Neuron (in vitro differentiated cells): ENCODE measurements around the gene ANK3.

ENCODE experiments used
- H2AFZ ChIP-seq: one replicate; pipeline ENCODE4 v1.6.1; 2013; ENCODE audit warnings: low read depth, mild to moderate bottlenecking, inconsistent platforms, low read length, moderate library complexity
- H3K27me3 ChIP-seq: one replicate; pipeline ENCODE4 v1.6.1; 2013; ENCODE audit warnings: low read length; ENCODE audit not compliant: insufficient read depth
- H3K36me3 ChIP-seq: one replicate; pipeline ENCODE4 v1.6.1; 2013; ENCODE audit warnings: low read length; ENCODE audit not compliant: insufficient read depth
- H3K4me1 ChIP-seq: one replicate; pipeline ENCODE4 v1.6.1; 2013; ENCODE audit warnings: low read length; ENCODE audit not compliant: insufficient read depth
- H3K4me3 ChIP-seq: 2 replicates; pipeline ENCODE4 v1.5.1; 2013; ENCODE audit warnings: mild to moderate bottlenecking, low read length, moderate library complexity
- H3K9me3 ChIP-seq: one replicate; pipeline ENCODE4 v1.6.1; 2013; ENCODE audit warnings: low read length

The ANK3 gene

DNA sequence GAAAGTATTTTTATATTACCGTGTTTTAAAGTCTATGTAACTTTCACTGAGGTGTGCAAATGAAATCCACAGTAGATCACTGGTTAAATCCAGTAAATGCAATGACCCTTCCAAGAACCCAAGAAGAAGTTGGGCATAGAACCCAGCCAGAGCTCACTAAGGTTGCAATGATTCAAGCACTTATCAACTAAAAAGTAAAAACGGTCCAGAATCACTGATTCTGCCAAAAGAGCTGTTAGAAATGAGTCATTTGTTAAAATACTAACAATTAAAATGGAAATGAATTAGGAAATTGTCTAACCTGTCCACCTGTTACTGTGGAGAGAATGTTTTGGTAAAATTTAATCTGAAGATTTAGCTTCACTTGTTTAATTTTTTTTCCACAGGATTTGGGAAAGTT is 74.4 kb downstream of the ANK3 start:
- Histone ChIP-seq H3K4me1 (peaks cover 10% of the 10 kb centered on the region), H3K4me3 (no peak overlapping the region), H3K36me3 (no peaks in the 10 kb centered on the region), H3K27me3 (no peaks in the 10 kb centered on the region), H3K9me3 (no peaks in the 10 kb centered on the region), H2AFZ (no peak overlapping the region)

DNA sequence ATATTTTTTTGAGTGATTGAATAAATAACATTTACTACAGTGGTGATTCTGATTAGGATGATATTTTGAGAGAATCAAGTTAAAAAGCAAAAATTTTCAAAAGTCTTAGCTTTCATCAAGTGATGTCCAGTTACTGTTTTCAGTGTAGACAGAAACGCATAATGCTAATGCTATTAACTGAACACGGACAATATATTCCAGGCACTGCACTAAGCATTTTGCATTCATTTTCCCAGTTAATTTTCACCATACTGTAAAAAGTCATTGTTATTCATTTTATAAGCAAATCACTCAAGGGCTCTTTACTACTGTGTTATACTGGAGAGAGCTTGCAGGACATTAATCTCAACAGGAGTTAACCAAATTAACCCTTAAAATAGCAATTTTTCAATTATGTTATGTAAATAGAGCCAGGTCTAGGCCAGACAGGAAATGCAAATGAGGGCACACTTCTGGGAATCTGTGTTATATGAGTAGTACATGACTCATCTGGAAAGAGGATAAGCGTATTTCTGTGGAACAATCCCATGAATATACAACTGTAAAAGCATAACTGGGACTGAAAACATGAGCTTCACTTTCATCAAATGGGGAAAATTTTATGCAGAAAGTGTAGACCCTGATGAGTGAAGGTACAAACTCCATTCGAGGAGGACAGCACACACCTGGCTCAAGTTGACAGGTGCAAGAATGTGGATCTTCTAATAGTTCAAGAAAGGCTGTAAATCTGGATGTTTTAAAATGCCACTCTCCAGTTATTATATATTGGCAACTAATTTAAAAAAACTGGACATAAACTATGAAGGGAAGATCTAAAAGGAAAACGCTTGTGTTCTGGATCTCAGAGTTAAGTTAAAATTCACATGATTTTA is 75.4 kb downstream of the ANK3 start:
- H3K36me3 ChIP-seq, result no peaks in the 10 kb centered on the region

DNA sequence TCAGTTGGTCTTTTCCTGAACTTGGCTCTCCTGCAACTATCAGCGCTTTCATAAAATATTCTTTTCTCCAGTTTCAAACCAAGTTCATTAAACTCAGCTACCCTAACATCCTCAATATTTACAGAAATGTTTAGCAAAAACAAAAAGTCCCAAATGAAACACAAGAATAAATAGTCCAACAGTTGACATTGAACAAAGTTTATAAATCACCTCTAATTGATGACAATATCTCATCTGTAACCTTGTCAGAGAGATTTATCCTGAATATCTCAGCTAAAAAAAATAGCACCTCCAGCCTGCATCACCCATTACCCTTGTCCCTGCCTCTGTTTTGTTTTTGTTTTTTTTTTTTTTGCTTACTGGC is 76.1 kb downstream of the ANK3 start:
- Histone ChIP-seq H3K36me3 (no peaks in the 10 kb centered on the region), H3K4me1 (peaks cover 10% of the 10 kb centered on the region), H3K4me3 (no peak overlapping the region), H2AFZ (no peak overlapping the region), H3K9me3 (no peaks in the 10 kb centered on the region), H3K27me3 (no peaks in the 10 kb centered on the region)

More for the DNA sequence above, 75.4 kb downstream of the ANK3 start:
- Histone ChIP-seq H3K4me1 (peaks cover 10% of the 10 kb centered on the region), H2AFZ (no peak overlapping the region), H3K9me3 (no peaks in the 10 kb centered on the region), H3K27me3 (no peaks in the 10 kb centered on the region), H3K4me3 (no peak overlapping the region)

DNA sequence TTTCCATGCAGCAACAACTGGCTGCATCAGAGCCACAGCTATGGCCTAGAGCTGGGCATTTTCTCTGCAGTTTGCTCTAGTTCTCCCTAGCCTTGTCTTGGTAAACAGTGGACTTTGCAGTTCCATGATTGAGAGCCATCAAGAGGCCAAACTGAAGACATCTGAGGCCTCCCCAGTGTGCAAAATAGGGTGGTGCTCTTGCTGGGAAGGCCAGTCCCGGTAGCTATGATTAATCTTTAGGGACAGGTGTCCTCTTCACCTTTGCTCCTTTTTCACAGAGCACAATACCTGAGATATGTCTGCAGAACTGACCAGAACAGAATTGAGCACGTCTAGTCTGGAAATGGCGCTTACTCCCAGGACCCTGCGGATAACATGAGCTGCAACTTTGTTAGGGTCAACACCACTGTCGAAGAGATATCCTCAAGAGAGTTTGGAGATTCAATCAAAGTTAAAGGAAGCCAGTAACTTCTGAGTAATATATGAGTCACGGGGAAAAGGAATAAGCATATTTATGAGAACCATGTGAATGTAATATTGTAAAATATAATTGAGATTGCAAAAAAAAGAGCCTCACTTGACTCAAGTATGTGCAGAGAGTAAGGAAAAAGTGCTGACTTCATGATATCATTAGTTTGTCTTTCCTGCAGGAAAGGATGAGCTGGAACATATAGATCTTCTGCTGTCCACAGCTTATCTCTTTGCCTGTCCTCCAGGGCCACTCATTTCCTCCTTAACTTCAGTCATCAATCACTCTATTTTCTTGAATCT is 76.7 kb downstream of the ANK3 start:
- Histone ChIP-seq H3K36me3 (no peaks in the 10 kb centered on the region), H2AFZ (no peak overlapping the region), H3K4me1 (peaks cover 10% of the 10 kb centered on the region), H3K4me3 (no peak overlapping the region), H3K9me3 (no peaks in the 10 kb centered on the region), H3K27me3 (no peaks in the 10 kb centered on the region)

DNA sequence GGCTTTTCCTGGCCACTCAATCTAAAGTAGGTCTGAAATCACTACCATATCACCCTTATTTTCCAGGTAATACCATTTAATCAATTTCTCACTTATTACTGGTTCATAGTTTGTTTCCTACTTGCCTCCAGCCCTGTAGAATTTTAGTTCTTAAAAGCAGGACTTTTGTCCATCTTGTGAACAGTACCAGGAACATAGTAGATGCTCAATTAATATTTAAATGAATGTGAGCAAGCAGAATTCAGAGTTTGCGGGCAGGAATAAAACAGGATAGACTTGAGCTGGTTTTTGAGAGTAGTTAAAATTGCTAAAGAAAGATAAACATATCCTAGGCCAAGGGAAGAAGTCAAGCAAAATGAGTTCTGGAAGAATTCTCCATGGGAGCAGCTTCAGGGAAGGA is 77.9 kb downstream of the ANK3 start:
- Histone ChIP-seq H3K9me3 (no peaks in the 10 kb centered on the region), H3K4me3 (no peak overlapping the region), H3K4me1 (peaks cover 10% of the 10 kb centered on the region), H3K36me3 (no peaks in the 10 kb centered on the region), H2AFZ (no peak overlapping the region), H3K27me3 (no peaks in the 10 kb centered on the region)

DNA sequence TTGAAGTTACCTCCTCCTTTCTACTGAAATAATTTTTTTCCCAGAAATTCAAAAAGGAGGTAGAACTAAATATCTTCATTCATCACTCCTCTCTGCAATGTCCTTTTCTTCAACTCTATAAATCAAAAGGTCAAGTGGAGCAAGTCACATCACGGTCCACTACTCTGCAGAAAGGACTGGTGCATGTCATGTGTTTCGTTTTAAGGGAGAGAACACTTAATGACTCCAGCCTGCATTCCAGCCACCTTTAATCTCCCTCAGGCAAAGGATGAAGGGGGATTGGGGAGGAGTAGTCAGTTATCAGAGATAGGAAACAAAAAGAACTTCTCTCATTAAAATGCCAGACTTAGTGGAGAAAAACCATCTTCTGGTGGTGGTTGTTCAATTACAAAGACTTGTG is 78.9 kb downstream of the ANK3 start:
- Histone ChIP-seq H3K9me3 (no peaks in the 10 kb centered on the region), H3K4me1 (peaks cover 10% of the 10 kb centered on the region), H3K27me3 (no peaks in the 10 kb centered on the region), H3K36me3 (no peaks in the 10 kb centered on the region), H3K4me3 (no peak overlapping the region), H2AFZ (no peak overlapping the region)

DNA sequence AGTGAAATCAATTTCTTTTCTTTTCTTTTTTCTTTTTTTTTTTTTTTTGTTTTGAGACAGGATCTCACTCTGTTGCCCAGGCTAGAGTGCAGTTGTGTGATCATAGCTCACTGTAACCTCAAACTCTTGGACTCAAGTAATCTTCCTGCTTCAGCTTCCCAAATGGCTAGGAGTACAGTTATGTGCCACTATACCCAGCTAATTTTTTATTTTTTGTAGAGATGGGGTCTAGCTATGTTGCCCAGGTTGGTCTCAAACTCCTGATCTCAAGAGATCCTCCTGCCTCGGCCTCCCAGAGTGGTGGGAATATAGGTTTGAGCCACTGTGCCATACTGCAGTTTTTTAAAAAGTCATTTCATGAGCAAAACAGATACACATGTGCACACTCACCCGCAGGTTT is 79.8 kb downstream of the ANK3 start:
- Histone ChIP-seq H3K9me3 (no peaks in the 10 kb centered on the region), H3K4me1 (peaks cover 10% of the 10 kb centered on the region), H3K36me3 (no peaks in the 10 kb centered on the region), H3K27me3 (no peaks in the 10 kb centered on the region), H2AFZ (no peak overlapping the region), H3K4me3 (no peak overlapping the region)

DNA sequence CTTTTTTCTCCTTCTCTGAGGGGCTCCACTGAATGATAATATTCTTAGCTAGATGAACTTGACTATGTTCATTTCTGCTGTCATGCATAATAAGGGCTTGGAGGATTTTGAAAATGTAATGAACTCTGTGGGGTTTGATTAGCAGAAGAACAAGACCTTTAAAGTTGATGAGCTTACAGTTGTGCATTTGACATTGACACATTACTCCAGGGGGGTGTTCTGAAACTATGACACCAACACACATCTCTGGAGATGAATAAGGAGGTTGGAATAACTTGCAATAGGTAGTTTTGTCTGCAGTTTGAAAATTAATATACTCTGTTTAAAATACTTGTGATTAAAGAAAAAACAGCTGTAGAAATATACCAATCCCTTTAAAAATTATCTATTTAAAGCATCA is 80.3 kb downstream of the ANK3 start:
- Histone ChIP-seq H3K36me3 (no peaks in the 10 kb centered on the region), H3K4me1 (peaks cover 7% of the 10 kb centered on the region)

DNA sequence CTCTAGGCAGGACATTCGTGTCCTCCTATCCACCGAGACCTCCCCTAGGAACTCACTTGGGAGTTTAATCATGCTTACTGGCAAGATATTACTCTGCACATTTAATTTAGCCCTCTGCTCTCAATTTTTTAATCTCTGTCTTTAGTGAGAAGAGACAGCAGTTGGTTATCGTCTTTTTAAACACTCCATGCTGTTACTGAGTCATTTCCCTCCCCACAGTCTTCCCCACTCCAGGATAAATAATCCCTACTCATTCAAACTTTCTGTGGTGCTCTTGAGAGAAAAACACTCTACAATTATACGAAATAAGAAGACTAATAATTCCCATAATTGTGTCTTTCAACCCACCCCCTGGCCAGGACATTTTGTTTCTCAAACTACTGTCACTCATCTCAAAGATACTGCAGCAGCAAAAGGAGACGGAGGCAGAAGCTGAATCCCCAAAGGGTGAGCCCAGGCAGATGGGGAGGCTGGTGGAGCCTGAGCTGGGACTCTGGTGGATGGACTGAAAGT is 84.2 kb downstream of the ANK3 start:
- Histone ChIP-seq H3K9me3 (no peaks in the 10 kb centered on the region), H3K4me3 (no peak overlapping the region), H3K36me3 (no peaks in the 10 kb centered on the region), H2AFZ (no peak overlapping the region), H3K4me1 (peaks cover 2% of the 10 kb centered on the region), H3K27me3 (no peaks in the 10 kb centered on the region)

More for the DNA sequence above, 80.3 kb downstream of the ANK3 start:
- Histone ChIP-seq H3K4me3 (no peak overlapping the region), H3K9me3 (no peaks in the 10 kb centered on the region), H2AFZ (no peak overlapping the region), H3K27me3 (no peaks in the 10 kb centered on the region)

DNA sequence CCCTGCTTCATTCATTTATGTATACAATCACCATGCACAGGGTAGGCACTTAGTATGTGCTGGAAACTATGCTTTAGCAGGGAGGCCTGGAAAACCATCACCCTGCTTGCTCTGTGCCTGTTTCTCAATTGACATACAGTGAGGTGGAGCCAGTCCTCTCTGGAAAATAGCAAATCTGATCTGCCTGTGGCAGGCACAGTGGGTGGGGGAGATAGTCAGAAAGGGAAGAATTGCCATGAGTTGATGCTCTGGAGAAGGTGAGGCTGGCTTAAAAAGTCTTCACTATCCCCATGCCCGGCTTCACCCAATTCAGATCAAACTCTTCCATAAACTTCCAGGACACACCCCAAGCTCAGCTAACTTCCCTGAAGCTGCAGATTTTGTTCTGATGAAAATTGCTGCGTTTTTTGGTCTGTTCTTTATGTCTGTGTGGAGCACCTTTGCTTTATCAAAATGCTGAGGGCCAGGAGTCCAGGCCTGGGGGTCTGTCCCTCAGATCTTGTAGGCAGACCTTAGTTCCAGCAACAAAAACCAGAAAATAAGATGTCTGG is 84.8 kb downstream of the ANK3 start:
- Histone ChIP-seq H3K4me1 (peaks cover 7% of the 10 kb centered on the region), H3K27me3 (no peaks in the 10 kb centered on the region), H3K4me3 (no peak overlapping the region), H3K36me3 (no peaks in the 10 kb centered on the region), H2AFZ (no peak overlapping the region), H3K9me3 (no peaks in the 10 kb centered on the region)

DNA sequence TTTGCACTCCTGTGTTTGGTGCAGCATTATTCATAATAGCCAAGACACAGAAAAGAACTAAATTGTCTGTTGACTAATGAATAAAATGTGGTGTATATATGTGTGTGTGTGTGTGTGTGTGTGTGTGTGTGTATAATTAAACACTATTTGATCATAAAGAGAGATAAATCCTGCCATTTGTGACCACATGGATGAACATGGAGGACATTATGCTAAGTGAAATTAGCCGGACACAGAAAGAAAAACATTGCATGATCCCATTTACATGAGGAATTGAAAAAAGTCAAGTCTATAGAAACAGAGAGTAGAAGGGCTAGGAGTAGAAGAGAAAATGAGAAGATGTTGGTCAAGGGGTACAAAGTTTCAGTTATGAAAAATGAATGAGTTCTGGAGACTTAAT is 85.9 kb downstream of the ANK3 start:
- peaks cover 12% of the 10 kb centered on the region for H3K4me1 ChIP-seq

DNA sequence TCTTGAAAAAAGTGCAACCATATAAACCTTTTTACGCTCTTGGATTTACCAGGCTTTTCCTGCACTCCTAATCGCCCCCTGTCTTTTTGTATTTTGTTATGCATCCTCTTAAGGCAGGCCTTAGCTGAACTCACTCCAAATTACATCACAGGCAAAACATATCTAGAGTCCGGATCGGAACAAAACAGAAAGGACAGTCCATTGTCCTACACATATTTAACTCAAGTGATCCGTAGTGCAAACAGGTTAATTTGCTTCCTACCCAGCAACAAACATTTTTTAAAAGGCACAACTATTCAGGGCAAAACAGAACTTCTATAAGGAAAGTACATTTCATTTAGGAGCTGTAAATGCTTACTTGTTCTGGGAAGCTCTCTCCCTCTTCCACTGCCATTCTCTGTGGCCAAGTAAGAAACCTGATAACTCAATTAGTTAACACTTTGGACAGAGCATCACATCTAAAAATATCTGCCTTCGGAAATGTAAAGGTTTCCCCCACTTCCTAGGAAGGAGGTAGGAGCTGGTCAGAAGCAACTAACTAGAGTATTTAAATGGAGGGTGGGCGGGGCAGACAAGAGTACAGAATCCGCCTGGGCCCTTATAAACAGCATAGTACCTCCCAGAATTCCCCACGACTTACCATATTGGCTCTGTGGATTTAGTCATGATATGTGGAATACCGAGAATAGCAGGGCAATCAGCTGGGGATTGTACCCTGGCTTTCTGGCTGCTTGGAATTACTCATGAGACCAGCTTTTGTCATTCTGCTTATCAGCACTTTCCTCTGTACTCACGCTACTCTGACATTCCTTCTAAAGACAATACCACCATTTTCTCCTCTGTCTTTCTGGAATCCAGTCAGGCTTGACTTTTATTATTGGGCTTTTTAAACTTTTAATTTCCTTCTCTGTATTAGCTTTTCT is 89.5 kb downstream of the ANK3 start:
- Histone ChIP-seq H3K4me3 (peak overlapping the region; percentile 6), H3K9me3 (no peaks in the 10 kb centered on the region), H3K36me3 (no peaks in the 10 kb centered on the region), H3K27me3 (no peaks in the 10 kb centered on the region), H3K4me1 (peaks cover 12% of the 10 kb centered on the region), H2AFZ (peak overlapping the region; percentile 56)

More for the DNA sequence above, 85.9 kb downstream of the ANK3 start:
- no peaks in the 10 kb centered on the region for H3K27me3 ChIP-seq
- H3K9me3 ChIP-seq, result no peaks in the 10 kb centered on the region
- H3K36me3 ChIP-seq, result no peaks in the 10 kb centered on the region
- no peak overlapping the region for H3K4me3 ChIP-seq
- H2AFZ ChIP-seq, result no peak overlapping the region
